HepG2 (cell line): Measurements from ENCODE around the gene PPP1R16B. TPM values are rescaled to one million over a fixed set of nuclear protein-coding genes. Genes with fewer than 3 reads are reported as not detected.

Source experiments
- ATAC-seq: fragments of 200-7000 bp; cut with Tn5 transposase; 3 replicates; pipeline ENCODE4 v1.9.1; 2020; ENCODE audit warnings: mild to moderate bottlenecking, moderate library complexity
- BruUV-seq: library from RNA; stranded (reverse); fragments of 400-500 nt; replicated peaks from 2 replicates; lab custom pipeline; 2021; lab: Mats Ljungman, UMichigan
- CTCF ChIA-PET: fragments of 300-600 bp; formaldehyde crosslinking; extraction: SDS; loops from one replicate; lab custom pipeline; 2021; ENCODE audit warnings: low total read pairs, inconsistent platforms, low intra/inter-chr PET ratio; lab: Yijun Ruan, JAX
- POLR2A ChIA-PET: fragments of 350-600 bp; sonication (Branson Sonifier 250); formaldehyde crosslinking; loops from one replicate; lab custom pipeline; 2020; ENCODE audit warnings: antibody characterized with exemption, inconsistent platforms; lab: Yijun Ruan, JAX
- DNase-seq: peaks from one replicate; pipeline ENCODE4 v3.0.0-alpha.2; 2015; ENCODE audit warnings: low spot score
- FAIRE-seq: peaks from 3 replicates; lab custom pipeline; 2011; peaks lifted over from hg19 to GRCh38; lab: Jason Lieb, UNC
- H2AFZ ChIP-seq: one replicate; pipeline ENCODE4 v1.6.1; 2011; ENCODE audit warnings: low read length, inconsistent platforms
- H3K27ac ChIP-seq: fragments of 300-600 bp; 3 replicates; pipeline ENCODE4 v1.8.0; 2011; ENCODE audit warnings: mixed run types, mild to moderate bottlenecking, mixed read lengths, low read length, inconsistent platforms; ENCODE audit not compliant: insufficient read depth; ENCODE audit errors: extremely low read length
- H3K27me3 ChIP-seq, 2 experiments: fragments of 200-600 bp in 1 of 2; 2 replicates in 1 of 2; 3 replicates in 1 of 2; pipeline versions ENCODE4 v1.6.0 to v1.8.0; 2011; ENCODE audit warnings: low read length in 2 of 2, mild to moderate bottlenecking in 2 of 2, moderate library complexity in 2 of 2, inconsistent platforms in 1 of 2; ENCODE audit not compliant: insufficient read depth in 2 of 2, control insufficient read depth in 1 of 2
- H3K36me3 ChIP-seq, 2 experiments: fragments of 200-600 bp in 1 of 2; replicated peaks in 1 of 2; 2 replicates in 1 of 2; 3 replicates in 1 of 2; pipeline versions ENCODE4 v1.5.1 to v1.8.0; 2011; ENCODE audit warnings: low read length in 2 of 2, inconsistent platforms in 1 of 2; ENCODE audit not compliant: insufficient read depth in 2 of 2, control insufficient read depth in 1 of 2
- H3K4me1 ChIP-seq: 2 replicates; pipeline ENCODE4 v1.5.1; 2012; ENCODE audit warnings: low read length, inconsistent platforms; ENCODE audit not compliant: insufficient read depth
- H3K4me2 ChIP-seq: 2 replicates; pipeline ENCODE4 v1.6.0; 2011; ENCODE audit warnings: low read depth, low read length, inconsistent platforms
- H3K4me3 ChIP-seq, 3 experiments: fragments of 200-600 bp in 1 of 3; sonication (generic), shearing (Covaris generic) in 1 of 3; replicated peaks in 1 of 3; 2 replicates each; pipeline ENCODE4 v1.5.1; 2011 to 2016; ENCODE audit warnings: low read length in 3 of 3, inconsistent platforms in 2 of 3, low read depth in 2 of 3, mild to moderate bottlenecking in 2 of 3, control low read depth in 1 of 3, mixed read lengths in 1 of 3; ENCODE audit not compliant: insufficient read depth in 1 of 3
- H3K79me2 ChIP-seq: one replicate; pipeline ENCODE4 v1.6.1; 2011; ENCODE audit warnings: low read length, inconsistent platforms; ENCODE audit not compliant: insufficient read depth
- H3K9ac ChIP-seq: 2 replicates; pipeline ENCODE4 v1.6.0; 2011; ENCODE audit warnings: mild to moderate bottlenecking, low read depth, low read length, inconsistent platforms; ENCODE audit not compliant: insufficient read depth
- H3K9me3 ChIP-seq: 2 replicates; pipeline ENCODE4 v1.5.1; 2012; ENCODE audit warnings: mild to moderate bottlenecking, low read length
- H4K20me1 ChIP-seq: 2 replicates; pipeline ENCODE4 v1.6.0; 2011; ENCODE audit warnings: inconsistent platforms, mild to moderate bottlenecking, low read length, moderate library complexity; ENCODE audit not compliant: insufficient read depth
- AKAP8 ChIP-seq: sonication (generic); formaldehyde crosslinking; IDR thresholded peaks from 2 replicates; pipeline ENCODE4 v1.5.1; 2020; ENCODE audit warnings: mild to moderate bottlenecking, missing genetic modification reagents
- ATF2 ChIP-seq: sonication (generic); formaldehyde crosslinking; IDR thresholded peaks from 2 replicates; pipeline ENCODE4 v1.4.0; 2020; ENCODE audit warnings: missing genetic modification reagents
- GFI1 ChIP-seq: sonication (generic); formaldehyde crosslinking; IDR thresholded peaks from 2 replicates; pipeline ENCODE4 v1.5.0; 2020; ENCODE audit warnings: missing genetic modification reagents, mild to moderate bottlenecking, borderline replicate concordance
- KDM2A ChIP-seq: sonication (generic); formaldehyde crosslinking; IDR thresholded peaks from 2 replicates; pipeline ENCODE4 v1.4.0; 2020; ENCODE audit warnings: low read depth, missing genetic modification reagents, borderline replicate concordance
- MAFK ChIP-seq, 2 experiments: IDR thresholded peaks in 1 of 2; conservative IDR thresholded peaks in 1 of 2; 2 replicates each; pipeline ENCODE4 v1.6.1; 2011; ENCODE audit warnings: improper control_type of control experiment in 2 of 2, low read length in 2 of 2
- MLLT10 ChIP-seq: sonication (generic); formaldehyde crosslinking; IDR thresholded peaks from 2 replicates; pipeline ENCODE4 v1.4.0; 2020; ENCODE audit warnings: missing genetic modification reagents
- ZNF556 ChIP-seq: sonication (generic); formaldehyde crosslinking; IDR thresholded peaks from 2 replicates; pipeline ENCODE4 v1.4.0; 2020; ENCODE audit warnings: mild to moderate bottlenecking, missing genetic modification reagents, borderline replicate concordance
- ZNF605 ChIP-seq: sonication (generic); formaldehyde crosslinking; IDR thresholded peaks from 2 replicates; pipeline ENCODE4 v1.8.0; 2022; ENCODE audit warnings: mild to moderate bottlenecking, missing genetic modification reagents
- ZNF740 ChIP-seq: sonication (generic); formaldehyde crosslinking; IDR thresholded peaks from 2 replicates; pipeline ENCODE4 v1.4.0; 2020; ENCODE audit warnings: missing genetic modification reagents
- ZNF792 ChIP-seq: IDR thresholded peaks from 2 replicates; pipeline ENCODE4 v1.6.1; 2016
- WGBS: methylation state at CpG from one replicate; pipeline ENCODE4 v1.1.6; 2017; ENCODE audit warnings: low lambda C conversion rate; 5-methylcytosine and 5-hydroxymethylcytosine counted together
- in situ Hi-C: cut with HindIII; loops from 2 replicates; pipeline ENCODE4 v1.10.0; 2017; ENCODE audit warnings: low pct_unique_long_range_greater_than_20kb; ENCODE audit not compliant: extremely low pct_ligation_motif_present
- intact Hi-C: fragments of 100-400 bp; cut with micrococcal nuclease; formaldehyde crosslinking; loops from one replicate; pipeline ENCODE4 v1.10.0; 2022; ENCODE audit not compliant: unreplicated experiment
- polyA plus RNA-seq, 8 experiments: library from polyadenylated mRNA; depleted of rRNA in 3 of 8; stranded (reverse) in 7 of 8; unstranded in 1 of 8; fragments of >200 nt; fragmentation: Illumina TruSeq in 4 of 8; extraction: Trizol in 4 of 8; gene quantifications; 2 replicates each; pipeline versions ENCODE4 v1.2.1 to v1.2.3, GENCODE V29; 2011 to 2016; ENCODE audit warnings: low read depth in 4 of 8, missing spikeins in 1 of 8, mixed read lengths in 1 of 8; ENCODE audit not compliant: insufficient read depth in 1 of 8
- total RNA-seq, 5 experiments: library from RNA; depleted of rRNA; stranded (reverse); fragments of >200 nt; fragmentation: Illumina TruSeq; extraction: Trizol; gene quantifications; 2 replicates each; pipeline ENCODE4 v1.2.3, GENCODE V29; 2016; ENCODE audit warnings: low read depth in 1 of 5

Gene PPP1R16B
- total and polyA plus RNA-seq, 2 of the 13 experiments (the other 11 are each of a cell fraction or from before 2014, with no cell fraction given) = 0.02 to 0.11 TPM

GRCh38 chr20:38918172-38918571 is 112.7 kb downstream of the PPP1R16B start (continued):
- TF ChIP-seq ATF2 (CRISPR knock-in tag) = no peak
- TF ChIP-seq GFI1 (CRISPR knock-in tag) = no peak
- no peak for TF ChIP-seq ZNF556 (CRISPR knock-in tag)
- peak; percentile 22; the same call in 1 of the 2 replicates for TF ChIP-seq ZNF605 (CRISPR knock-in tag)
- no peak for TF ChIP-seq ZNF792

- H3K27me3 ChIP-seq = peaks cover 7 to 23% of the 10 kb centered on the region in 2 experiments; a peak in 4 of 5 replicates
- no peak for ATAC-seq
Observed at GRCh38 chr20:38919683-38920082, 114.2 kb downstream of the PPP1R16B start.

More at GRCh38 chr20:38919683-38920082, 114.2 kb downstream of the PPP1R16B start:
- H3K79me2 ChIP-seq = no peaks in the 10 kb centered on the region
- intact Hi-C loops = no loop called here
- CTCF ChIA-PET = no interaction called here
- POLR2A ChIA-PET = interaction anchor here (2.5 kb wide), 1 partner anchor 42 kb away, joined by 8 read pairs; the partner anchor contains the start of gene DHX35
- TF ChIP-seq AKAP8 (CRISPR knock-in tag) (no peak), MLLT10 (CRISPR knock-in tag) (no peak), ZNF740 (CRISPR knock-in tag) (no peak), KDM2A (CRISPR knock-in tag) (no peak), MAFK (conservative IDR thresholded peaks at IDR 0.05 in 1 of 2, IDR thresholded peaks at IDR 0.05 in 1 of 2; ENCODE audit: low read length in 2 of 2) (peak in 1 of 2 experiments; percentile 16; a peak in 1 of 4 replicates)
- H2AFZ ChIP-seq = no peak overlapping the region
- peaks cover 43% of the 10 kb centered on the region for H3K4me1 ChIP-seq
- no peak overlapping the region for H3K9ac ChIP-seq
- no peak overlapping the region for H3K4me3 ChIP-seq
- H4K20me1 ChIP-seq = no peaks in the 10 kb centered on the region
- in situ Hi-C loops = loop anchor here (5.0 kb wide), 1 partner anchor 128 kb away; no protein-coding TSS in a partner anchor
- 83% methylated on average over 7 of the region's 7 CpGs for WGBS
- no peak for FAIRE-seq
- H3K4me2 ChIP-seq = no peak overlapping the region
- H3K27ac ChIP-seq = no peak overlapping the region
- H3K9me3 ChIP-seq = no peaks in the 10 kb centered on the region
- BruUV-seq = no TSS peak
- no peak for DNase-seq
- no peaks in the 10 kb centered on the region for H3K36me3 ChIP-seq
